Panc1 (cell line): ENCODE results near the gene AKAP6. TPM values are rescaled to one million over a fixed set of nuclear protein-coding genes. Genes with fewer than 3 reads are reported as not detected.

ENCODE experiments used
- ATAC-seq: fragments of 200-7000 bp; cut with Tn5 transposase; 2 replicates; pipeline ENCODE4 v1.9.1; 2020; ENCODE audit warnings: mild to moderate bottlenecking, moderate library complexity
- BruUV-seq: library from RNA; stranded (reverse); fragments of 400-500 nt; replicated peaks from 2 replicates; lab custom pipeline; 2021; lab: Mats Ljungman, UMichigan
- CTCF ChIA-PET: fragments of 300-600 bp; sonication (Branson Sonifier 250); formaldehyde crosslinking; loops from one replicate; lab custom pipeline; 2022; ENCODE audit warnings: antibody characterized with exemption; lab: Charles Lee
- POLR2A ChIA-PET: fragments of 300-600 bp; sonication (Branson Sonifier 250); formaldehyde crosslinking; loops from one replicate; lab custom pipeline; 2022; ENCODE audit warnings: antibody characterized with exemption; lab: Charles Lee
- DNase-seq: peaks from one replicate; pipeline ENCODE4 v3.0.0-alpha.2; 2010; ENCODE audit warnings: low read depth, low spot score
- H3K27ac ChIP-seq: 2 replicates; pipeline ENCODE4 v1.5.1; 2011; ENCODE audit warnings: mild to moderate bottlenecking, low read length, inconsistent platforms
- H3K27me3 ChIP-seq: fragments of 200-500 bp; sonication (Bioruptor generic); 2 replicates; pipeline ENCODE4 v1.6.0; 2014; ENCODE audit warnings: low read length, inconsistent platforms; ENCODE audit not compliant: control insufficient read depth, insufficient read depth
- H3K36me3 ChIP-seq: fragments of 200-500 bp; sonication (Bioruptor generic); 2 replicates; pipeline ENCODE4 v1.5.1; 2014; ENCODE audit warnings: inconsistent platforms, mild to moderate bottlenecking, low read length, moderate library complexity; ENCODE audit not compliant: control insufficient read depth, insufficient read depth
- H3K4me1 ChIP-seq: 2 replicates; pipeline ENCODE4 v1.5.1; 2011; ENCODE audit warnings: inconsistent platforms, mild to moderate bottlenecking, low read length, moderate library complexity; ENCODE audit not compliant: control insufficient read depth, insufficient read depth
- H3K4me3 ChIP-seq, 2 experiments: 2 replicates each; pipeline ENCODE4 v1.5.1; 2011 to 2012; ENCODE audit warnings: low read depth in 2 of 2, low read length in 2 of 2, mild to moderate bottlenecking in 2 of 2, inconsistent platforms in 1 of 2, moderate library complexity in 1 of 2
- H3K9me3 ChIP-seq: fragments of 200-500 bp; sonication (Bioruptor generic); 2 replicates; pipeline ENCODE4 v1.5.1; 2014; ENCODE audit warnings: low read depth, mild to moderate bottlenecking, inconsistent platforms, low read length, moderate library complexity; ENCODE audit not compliant: control insufficient read depth, insufficient read depth
- CTCF ChIP-seq: fragments of 450-650 bp; IDR thresholded peaks from 2 replicates; pipeline ENCODE4 v1.5.1; 2017; ENCODE audit warnings: mild to moderate bottlenecking
- POLR2AphosphoS5 ChIP-seq: IDR thresholded peaks from 2 replicates; pipeline ENCODE4 v1.6.1; 2012; ENCODE audit warnings: mild to moderate bottlenecking, low read depth, low read length, moderate library complexity
- SIN3A ChIP-seq: IDR thresholded peaks from 2 replicates; pipeline ENCODE4 v1.6.1; 2012; ENCODE audit warnings: low read depth, mild to moderate bottlenecking, low read length, moderate library complexity, borderline replicate concordance; ENCODE audit not compliant: insufficient read depth
- TCF7L2 ChIP-seq: IDR thresholded peaks from 2 replicates; pipeline ENCODE4 v1.6.1; 2011; ENCODE audit warnings: mild to moderate bottlenecking, low read depth, low read length, inconsistent platforms
- in situ Hi-C: cut with HindIII; loops from 2 replicates; pipeline ENCODE4 v1.10.0; 2016; ENCODE audit warnings: low sequenced_read_pairs, low pct_unique_long_range_greater_than_20kb
- intact Hi-C: fragments of 100-400 bp; cut with micrococcal nuclease; formaldehyde crosslinking; loops from one replicate; pipeline ENCODE4 v1.10.0; 2022; ENCODE audit not compliant: unreplicated experiment
- total RNA-seq: library from RNA; stranded (reverse); gene quantifications from one replicate; pipeline ENCODE4 v1.2.1, GENCODE V29; 2021; ENCODE audit not compliant: unreplicated experiment
- TF ChIP-seq, protein P1 (sequence below), 2 experiments: IDR thresholded peaks; 2 replicates each; pipeline ENCODE4 v1.6.1; 2011 to 2012; ENCODE audit warnings: low read depth in 2 of 2, control low read depth in 1 of 2, low read length in 1 of 2, mild to moderate bottlenecking in 1 of 2, moderate library complexity in 1 of 2; ENCODE audit not compliant: insufficient read depth in 1 of 2

Gene AKAP6
- total RNA-seq, 1 experiment from 2014 or later, result 0.82 TPM

DNA sequence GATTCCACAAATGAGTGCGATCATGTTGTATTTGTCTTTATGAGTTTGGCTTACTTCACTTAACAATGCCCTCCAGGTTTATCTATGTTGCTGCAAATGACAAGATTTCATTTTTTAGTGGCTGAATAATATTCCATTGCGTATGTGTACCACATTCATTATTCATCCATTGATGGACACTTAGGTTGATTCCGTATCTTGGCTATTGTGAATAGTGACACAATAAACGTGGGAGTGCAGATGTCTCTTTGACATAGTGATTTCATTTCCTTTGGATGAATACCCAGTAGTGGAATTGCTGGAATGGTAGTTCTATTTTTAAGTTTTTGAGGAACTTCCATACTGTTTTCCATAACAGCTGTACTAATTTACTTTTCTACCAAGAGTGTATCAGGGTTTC, 23.5 kb downstream of the AKAP6 start:
- Histone ChIP-seq H3K27me3 (no peaks in the 10 kb centered on the region), H3K4me1 (no peaks in the 10 kb centered on the region), H3K27ac (no peak overlapping the region), H3K4me3 (no peak overlapping the region), H3K9me3 (no peaks in the 10 kb centered on the region), H3K36me3 (no peaks in the 10 kb centered on the region)
- no peak for ATAC-seq
- intact Hi-C loops (no loop called here), in situ Hi-C loops (no loop called here)
- ChIA-PET POLR2A (no interaction called here), CTCF (no interaction called here)
- no TSS peak for BruUV-seq
- TF ChIP-seq TCF7L2 (no peak), POLR2AphosphoS5 (no peak), CTCF (no peak)
- TF ChIP-seq, protein P1, sequence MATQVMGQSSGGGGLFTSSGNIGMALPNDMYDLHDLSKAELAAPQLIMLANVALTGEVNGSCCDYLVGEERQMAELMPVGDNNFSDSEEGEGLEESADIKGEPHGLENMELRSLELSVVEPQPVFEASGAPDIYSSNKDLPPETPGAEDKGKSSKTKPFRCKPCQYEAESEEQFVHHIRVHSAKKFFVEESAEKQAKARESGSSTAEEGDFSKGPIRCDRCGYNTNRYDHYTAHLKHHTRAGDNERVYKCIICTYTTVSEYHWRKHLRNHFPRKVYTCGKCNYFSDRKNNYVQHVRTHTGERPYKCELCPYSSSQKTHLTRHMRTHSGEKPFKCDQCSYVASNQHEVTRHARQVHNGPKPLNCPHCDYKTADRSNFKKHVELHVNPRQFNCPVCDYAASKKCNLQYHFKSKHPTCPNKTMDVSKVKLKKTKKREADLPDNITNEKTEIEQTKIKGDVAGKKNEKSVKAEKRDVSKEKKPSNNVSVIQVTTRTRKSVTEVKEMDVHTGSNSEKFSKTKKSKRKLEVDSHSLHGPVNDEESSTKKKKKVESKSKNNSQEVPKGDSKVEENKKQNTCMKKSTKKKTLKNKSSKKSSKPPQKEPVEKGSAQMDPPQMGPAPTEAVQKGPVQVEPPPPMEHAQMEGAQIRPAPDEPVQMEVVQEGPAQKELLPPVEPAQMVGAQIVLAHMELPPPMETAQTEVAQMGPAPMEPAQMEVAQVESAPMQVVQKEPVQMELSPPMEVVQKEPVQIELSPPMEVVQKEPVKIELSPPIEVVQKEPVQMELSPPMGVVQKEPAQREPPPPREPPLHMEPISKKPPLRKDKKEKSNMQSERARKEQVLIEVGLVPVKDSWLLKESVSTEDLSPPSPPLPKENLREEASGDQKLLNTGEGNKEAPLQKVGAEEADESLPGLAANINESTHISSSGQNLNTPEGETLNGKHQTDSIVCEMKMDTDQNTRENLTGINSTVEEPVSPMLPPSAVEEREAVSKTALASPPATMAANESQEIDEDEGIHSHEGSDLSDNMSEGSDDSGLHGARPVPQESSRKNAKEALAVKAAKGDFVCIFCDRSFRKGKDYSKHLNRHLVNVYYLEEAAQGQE (IDR thresholded peaks at IDR 0.05; ENCODE audit: insufficient read depth in 1 of 2, low read depth in 2 of 2, low read length in 1 of 2), result no peak
- DNase-seq, result no peak

- intact Hi-C loops (no loop called here), in situ Hi-C loops (no loop called here)
- no peaks in the 10 kb centered on the region for H3K9me3 ChIP-seq
- no peak for ATAC-seq
- H3K4me1 ChIP-seq, result no peaks in the 10 kb centered on the region
- no peak overlapping the region for H3K27ac ChIP-seq
- no peak for DNase-seq
- TF ChIP-seq TCF7L2 (no peak), POLR2AphosphoS5 (no peak), CTCF (no peak), SIN3A (no peak)
- TF ChIP-seq, protein P1 (IDR thresholded peaks at IDR 0.05; ENCODE audit: insufficient read depth in 1 of 2, low read depth in 2 of 2, low read length in 1 of 2), result no peak
- ChIA-PET CTCF (no interaction called here), POLR2A (no interaction called here)
- no TSS peak for BruUV-seq
- no peaks in the 10 kb centered on the region for H3K27me3 ChIP-seq
- H3K36me3 ChIP-seq, result no peaks in the 10 kb centered on the region
- no peak overlapping the region for H3K4me3 ChIP-seq
Observed at GRCh38 chr14:32354716-32355115, 25.6 kb downstream of the AKAP6 start.
